Cortex of kidney (tissue), 1 donor: ENCODE measurements around the gene PRR29.
"Not testable (repeated sequence)": the region's sequence is repeated elsewhere in the genome, so short reads cannot be mapped to it uniquely, and the experiment has no call there.

Experiments
- DNase-seq: peaks from one replicate; lab custom pipeline; 2025; lab: John Stamatoyannopoulos, UW

PRR29 gene

DNA sequence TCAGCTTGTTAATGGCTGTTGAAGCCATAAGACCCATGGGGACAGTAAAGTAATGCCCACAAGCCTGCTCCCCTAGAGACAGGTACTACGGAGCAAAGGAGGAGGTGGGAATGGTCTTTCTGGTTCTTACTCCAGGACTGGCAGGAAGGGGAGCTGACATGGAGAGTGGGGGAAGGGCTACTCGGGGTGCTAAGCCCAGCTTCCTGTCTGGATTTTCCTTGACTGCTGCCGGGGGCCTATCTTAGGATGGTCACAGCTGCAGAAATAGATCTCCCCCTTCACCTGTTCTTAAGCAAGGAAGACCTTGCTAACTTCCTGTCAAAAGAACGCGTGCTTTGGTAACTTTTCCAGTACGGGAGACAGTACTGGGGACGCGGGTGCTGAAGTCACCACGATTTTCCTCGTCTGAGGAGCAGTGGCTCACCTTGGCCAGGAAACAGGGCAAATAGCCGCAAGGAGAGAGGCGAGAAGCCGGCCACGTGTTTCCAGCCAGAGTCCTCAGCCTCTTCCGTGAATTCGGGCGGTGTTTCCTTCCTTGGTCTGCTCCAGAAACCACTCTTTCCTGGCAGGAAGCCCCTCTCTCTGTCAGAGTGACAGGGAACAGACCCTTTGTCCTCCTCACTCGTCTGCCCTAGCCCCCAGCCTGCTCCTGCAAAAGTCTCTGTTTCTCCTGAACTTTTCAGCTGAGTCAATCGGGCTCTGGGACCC lies 656 bp upstream of the PRR29 start:
- no peak for DNase-seq

- DNase-seq, result no peak
Observed at GRCh38 chr17:63998721-63999679, 849 bp downstream of the PRR29 start.

DNA sequence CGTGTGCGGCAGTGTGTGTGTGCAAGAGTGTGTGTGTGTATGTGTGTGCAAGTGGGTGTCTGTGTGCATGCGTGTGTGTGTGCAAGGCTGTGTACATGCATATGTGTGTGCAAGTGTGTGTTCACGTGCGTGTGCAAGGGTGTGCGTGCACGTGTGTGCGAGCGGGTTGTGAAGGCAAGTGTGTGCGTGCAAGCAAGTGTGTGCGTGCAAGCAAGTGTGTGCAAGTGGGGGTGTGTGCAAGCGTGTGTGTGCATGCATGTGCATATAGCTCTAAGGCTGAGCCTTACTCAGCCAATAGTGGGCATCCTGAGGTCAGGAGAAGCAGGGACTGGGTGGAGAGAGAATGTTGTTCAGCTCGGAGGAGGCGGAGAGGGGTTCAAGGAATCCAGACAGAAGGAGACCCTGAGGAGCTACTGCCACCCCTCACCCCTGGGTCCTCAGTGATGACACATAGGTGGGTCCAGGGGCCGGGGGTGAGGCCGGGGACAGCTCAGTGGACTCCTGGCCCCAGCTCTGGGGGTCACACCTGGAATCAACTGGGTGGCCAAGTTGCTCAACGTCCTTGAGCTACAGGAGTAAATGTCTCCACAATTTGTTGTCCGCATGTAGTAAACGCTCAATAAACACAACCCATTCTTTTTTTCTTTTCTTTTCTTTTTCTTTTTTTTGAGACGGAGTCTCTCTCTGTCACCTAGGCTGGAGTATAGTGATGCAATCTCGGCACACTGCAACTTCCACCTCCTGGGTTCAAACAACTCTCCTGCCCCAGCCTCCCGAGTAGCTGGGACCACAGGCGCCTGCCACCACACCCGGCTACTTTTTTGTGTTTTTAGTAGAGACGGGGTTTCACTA lies 1.8 kb downstream of the PRR29 start:
- no peak for DNase-seq

GRCh38 chr17:64001091-64001579 lies 3.0 kb downstream of the PRR29 start:
- DNase-seq, result no peak

DNA sequence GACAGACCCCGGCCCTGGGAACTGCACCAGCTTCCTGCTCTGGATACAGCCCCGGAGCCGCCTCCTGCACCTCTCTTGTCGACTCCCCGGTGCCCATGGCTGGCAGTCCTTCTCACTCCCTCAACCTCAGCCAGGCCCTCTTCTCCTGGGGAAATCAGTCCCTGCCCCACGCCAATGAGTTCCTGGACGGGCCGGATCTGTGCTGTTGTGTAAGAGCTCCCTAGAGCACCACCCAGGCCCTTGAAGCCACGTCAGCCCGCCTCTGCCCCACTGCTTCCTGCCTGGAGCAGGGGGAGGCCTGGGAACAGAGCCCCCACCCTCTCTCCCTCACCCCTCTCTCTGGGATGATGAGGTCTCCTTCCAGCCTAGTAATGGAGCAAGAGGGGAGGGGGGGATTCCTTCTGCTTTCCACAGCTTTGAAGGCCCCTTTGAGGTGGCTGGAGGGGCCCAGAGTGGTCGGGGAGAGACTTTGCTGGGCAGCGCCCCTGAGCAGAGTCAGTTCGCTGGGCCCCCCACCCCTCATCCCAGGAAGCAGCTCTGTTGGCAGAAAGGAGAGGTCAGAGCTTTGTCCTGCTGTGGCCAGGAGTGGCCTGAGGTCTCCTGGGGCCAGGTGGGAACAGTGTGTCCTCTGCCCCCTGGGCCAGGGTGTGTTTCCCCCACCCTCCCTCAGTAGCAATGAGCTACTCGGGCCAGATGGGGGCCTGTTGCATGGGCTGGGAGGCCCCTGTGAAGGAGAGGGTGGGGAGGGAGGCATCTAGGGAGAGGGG lies 3.8 kb downstream of the PRR29 start:
- no peak for DNase-seq

DNA sequence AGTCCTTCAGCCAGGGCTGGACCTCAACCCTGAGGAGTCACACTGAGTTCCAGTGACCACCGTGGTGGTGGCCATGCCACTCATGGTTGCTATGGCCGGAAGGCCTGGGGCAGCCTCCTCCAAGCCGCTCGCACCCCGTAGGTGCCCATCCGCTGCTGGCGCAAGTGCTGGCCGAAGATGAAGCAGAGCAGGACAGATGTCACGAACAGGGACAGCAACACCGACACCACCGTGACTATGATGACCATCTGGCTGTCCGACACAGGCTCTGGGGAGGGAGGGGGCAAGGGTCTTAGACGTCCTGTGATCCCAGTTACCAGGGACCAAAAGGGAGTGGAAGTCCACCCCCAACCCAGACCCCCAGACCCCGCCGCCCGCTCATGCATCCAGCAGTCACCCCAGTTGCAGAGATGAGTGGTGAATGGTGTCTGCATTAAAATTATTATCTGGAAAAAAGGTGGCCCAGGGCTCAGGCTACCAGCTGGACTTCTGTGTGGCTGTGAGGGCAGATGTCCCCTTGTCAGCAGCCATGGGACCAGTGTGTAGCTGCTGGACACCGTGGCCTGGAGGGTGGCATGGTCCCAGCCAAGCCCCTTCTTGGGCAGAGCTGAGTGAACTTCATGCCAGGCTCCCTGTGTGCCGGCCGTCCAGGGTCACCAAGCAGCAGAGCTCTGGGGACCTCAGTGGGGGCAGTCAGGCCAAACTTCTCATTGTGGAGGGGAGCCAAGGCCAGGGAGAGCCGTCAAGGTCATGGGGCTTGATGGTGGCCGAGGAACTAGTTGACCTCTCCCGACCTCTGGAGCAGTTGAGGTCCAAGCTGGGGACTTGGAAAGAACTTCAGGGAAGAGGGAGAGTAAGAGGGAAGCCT lies 4.7 kb downstream of the PRR29 start:
- DNase-seq, result no peak

- DNase-seq, result no peak
Observed at GRCh38 chr17:64003526-64004121, 5.5 kb downstream of the PRR29 start.

DNA sequence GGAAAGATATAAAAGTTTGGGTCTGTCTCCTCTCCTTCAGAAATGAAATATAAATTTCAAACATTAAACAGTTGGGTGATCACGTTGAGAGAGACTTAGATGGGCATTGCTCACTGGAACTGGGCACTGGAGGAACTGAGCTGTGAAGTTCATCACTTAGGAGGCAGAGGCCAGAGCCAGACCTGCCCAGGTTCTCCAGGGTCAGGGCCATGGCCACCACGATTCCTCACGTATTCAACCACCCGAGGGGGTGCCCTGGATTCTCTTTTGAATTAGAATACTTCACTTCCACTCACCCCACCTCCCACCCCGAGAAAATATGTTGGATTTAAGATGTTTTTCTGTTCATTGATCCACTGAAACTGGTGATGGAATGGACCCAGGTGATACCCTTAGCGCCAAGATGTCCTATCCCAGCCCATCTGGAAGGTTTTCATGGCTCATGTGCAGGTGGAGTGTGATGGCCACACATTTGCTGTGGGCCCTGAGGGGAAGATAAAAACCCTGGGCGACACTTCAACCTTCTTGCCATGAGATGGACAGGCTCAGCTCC lies 6.1 kb downstream of the PRR29 start:
- DNase-seq, result no peak

DNA sequence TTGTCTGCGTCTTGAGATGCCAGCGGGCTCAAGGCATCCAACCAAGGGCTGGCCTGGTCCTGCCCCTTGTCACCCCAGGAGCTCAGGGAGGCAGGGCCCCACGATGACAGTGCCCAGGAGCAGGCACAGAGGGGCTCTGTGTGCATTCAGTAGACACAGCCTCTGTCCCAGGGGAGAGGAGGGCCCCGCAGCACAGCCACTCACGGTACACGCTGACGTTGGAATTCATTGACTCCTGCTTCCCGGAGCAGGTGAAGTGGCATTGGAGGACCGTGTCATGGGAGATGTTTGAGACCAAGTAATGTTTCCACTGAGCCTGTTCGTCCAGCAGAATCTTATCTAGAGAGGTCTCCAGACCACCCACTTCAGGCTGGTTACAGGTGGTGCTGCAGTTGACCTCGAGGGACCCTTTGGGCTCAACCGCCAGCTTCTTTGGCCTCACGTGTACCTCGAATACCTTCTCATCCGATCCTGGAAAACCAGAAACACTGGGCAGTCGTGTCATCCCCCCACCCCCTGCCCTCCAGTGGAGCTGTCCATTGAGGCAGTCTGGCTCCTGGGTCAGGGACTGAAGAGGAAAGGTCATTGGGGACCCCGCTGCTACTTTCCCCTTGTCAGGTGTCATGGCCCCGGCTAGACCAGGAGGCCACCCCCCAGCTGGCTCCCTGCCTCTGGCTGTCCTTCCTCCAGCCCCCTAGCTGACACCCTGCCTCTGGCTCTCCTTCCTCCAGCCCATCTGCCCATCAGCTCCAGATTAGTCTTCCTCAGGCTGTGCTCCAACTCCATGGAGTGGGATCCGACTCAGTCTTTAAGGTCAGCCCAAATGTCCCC lies 7.0 kb downstream of the PRR29 start:
- DNase-seq, result no peak

DNA sequence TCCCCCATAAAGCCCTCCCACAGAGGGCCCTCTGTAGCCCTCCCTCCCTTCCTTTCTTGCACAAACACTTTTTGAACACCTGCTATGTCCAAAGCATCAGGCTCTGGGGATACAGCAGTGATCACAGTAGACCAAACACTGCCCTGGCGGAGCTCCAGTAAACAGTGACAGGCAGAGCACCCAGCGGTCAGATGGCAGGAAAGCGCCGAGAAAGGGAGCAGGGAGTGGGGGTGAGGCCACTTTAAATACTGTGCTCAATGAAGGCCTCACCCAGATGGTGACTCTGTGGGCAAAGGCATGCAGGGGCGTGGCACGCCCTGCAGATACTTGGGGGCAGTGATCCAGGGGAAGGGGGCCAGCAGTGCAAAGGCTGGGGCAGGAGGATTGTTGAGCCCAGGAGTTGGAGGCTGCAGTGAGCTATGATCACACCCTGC lies 7.6 kb downstream of the PRR29 start:
- no peak for DNase-seq

GRCh38 chr17:64006361-64007088 lies 8.4 kb downstream of the PRR29 start:
- DNase-seq, result no peak

GRCh38 chr17:64007089-64007837 lies 9.1 kb downstream of the PRR29 start:
- not testable (repeated sequence) for DNase-seq

DNA sequence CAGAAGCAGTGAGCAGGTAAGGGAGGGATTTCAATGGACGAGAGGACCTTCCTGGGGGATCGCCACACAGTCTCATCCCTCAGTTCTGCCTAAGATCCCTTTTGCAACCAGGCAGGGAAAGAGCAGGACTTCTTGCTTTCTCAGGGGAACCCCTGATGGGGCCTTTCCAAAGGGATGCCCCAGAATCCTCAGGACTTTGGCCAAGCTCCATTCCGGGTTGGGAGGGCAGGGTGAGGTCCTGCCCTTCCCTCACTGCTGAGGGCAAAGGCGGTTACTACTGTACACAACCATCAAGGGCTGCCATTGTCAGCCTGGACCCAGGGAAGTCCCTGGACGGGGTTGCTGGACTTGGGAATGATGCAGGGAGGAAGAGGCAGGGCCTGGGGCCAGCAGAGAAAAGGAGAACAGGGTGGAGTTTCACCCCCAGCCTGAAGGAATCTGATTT lies 9.7 kb downstream of the PRR29 start:
- no peak for DNase-seq

DNA sequence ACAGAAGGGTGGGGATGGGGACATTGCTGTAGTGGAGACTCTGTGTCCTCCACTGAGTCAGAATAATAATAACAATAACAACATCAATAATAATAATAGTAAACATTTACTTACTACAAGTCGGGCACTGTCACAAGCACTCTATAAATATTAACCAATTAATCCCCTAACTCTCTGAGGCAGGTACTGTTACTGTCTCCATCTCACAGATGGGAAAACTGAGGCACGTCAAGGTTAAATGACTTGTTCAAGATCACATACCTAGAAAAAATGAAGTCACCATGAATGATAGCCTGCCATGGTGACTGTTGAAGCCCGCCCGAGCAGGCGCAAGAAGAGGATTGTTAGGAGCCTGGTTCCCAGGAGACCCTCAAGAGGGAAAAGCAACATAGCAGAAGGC lies 10.2 kb downstream of the PRR29 start:
- no peak for DNase-seq

DNA sequence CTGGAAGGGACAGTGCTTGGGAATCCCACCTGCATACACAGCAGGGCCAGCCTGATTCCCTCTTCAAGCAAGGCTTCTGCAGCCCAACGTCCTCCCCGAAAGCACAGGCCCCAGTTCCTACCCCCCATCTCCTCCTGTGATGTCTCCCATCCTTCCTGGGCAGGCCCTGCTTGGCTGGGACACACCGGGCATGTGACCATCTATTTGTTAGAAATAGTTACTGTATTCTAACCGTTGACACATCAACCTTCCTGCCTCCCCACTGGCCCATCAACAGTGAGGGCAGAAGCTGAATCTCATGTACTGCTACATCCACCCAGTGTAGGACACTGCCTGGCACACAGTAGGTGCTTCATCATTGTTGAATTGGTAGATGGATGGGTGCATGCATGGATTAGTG lies 10.7 kb downstream of the PRR29 start:
- DNase-seq, result no peak

- no peak for DNase-seq
Observed at GRCh38 chr17:64009571-64010402, 11.6 kb downstream of the PRR29 start.
